Body of pancreas (tissue), 4 donors: ENCODE data around the gene IFT88.

ENCODE experiments used
- POLR2A ChIP-seq, 3 donors: fragments of 450-650 bp; IDR thresholded peaks; one replicate each; pipeline ENCODE4 v1.6.1; 2016; ENCODE audit warnings: antibody characterized with exemption in 3 of 3, mild to moderate bottlenecking in 2 of 3
- TF ChIP-seq, protein P1 (sequence below), 7 experiments: fragments of 450-650 bp in 4 of 7; fragments of 200-600 bp in 3 of 7; sonication (generic) in 3 of 7; IDR thresholded peaks; one replicate each; pipeline ENCODE4 v1.5.1; 2016 to 2019; ENCODE audit warnings: antibody characterized with exemption in 7 of 7

DNA sequence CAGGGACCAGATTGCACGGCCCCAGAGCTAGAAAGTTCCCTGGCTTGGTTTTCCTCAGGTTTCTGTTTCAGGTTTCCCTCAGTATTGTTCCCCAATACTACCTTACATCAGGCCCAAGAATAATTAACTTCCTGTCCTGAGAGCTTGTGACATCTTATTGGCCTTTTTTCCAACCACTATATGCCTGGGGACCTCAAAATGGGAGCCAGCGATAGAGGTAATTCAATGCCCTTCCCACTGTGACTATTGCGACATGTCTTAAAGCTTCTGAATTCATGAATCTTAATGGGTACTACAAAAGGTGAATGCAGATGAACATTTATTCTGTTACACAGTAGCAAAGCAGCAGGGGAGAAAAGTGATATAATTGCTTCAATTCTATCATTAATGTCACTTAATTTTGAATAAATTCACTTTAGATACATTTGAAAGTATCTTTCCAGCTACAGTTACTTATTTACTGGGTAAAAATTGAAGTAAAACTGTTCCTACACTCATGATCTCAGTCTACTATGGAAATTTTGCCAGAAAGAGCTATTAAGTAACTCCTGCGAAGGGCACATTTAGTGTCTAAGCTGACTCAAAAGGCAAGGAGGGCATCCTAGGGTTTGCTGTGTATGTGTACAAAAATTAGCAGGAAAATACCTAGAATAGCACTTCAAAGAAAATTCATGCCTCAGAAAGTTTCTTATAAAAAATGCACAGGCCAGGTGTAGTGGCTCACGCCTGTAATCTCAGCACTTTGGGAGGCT, 45.4 kb upstream of the IFT88 start:
- TF ChIP-seq, protein P1, sequence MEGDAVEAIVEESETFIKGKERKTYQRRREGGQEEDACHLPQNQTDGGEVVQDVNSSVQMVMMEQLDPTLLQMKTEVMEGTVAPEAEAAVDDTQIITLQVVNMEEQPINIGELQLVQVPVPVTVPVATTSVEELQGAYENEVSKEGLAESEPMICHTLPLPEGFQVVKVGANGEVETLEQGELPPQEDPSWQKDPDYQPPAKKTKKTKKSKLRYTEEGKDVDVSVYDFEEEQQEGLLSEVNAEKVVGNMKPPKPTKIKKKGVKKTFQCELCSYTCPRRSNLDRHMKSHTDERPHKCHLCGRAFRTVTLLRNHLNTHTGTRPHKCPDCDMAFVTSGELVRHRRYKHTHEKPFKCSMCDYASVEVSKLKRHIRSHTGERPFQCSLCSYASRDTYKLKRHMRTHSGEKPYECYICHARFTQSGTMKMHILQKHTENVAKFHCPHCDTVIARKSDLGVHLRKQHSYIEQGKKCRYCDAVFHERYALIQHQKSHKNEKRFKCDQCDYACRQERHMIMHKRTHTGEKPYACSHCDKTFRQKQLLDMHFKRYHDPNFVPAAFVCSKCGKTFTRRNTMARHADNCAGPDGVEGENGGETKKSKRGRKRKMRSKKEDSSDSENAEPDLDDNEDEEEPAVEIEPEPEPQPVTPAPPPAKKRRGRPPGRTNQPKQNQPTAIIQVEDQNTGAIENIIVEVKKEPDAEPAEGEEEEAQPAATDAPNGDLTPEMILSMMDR (IDR thresholded peaks at IDR 0.05), result no peak
- TF ChIP-seq POLR2A (IDR thresholded peaks at IDR 0.05), result no peak
